CD14-positive monocyte (primary cell): Measurements from ENCODE around the gene GALT. TPM values are rescaled to one million over a fixed set of nuclear protein-coding genes. Genes with fewer than 3 reads are reported as not detected.

Experiments used
- DNase-seq, 3 donors: peaks; one replicate each; pipeline ENCODE4 v3.0.0-alpha.2; 2011 to 2022
- H2AFZ ChIP-seq: 2 replicates; pipeline ENCODE4 v1.6.0; 2012; ENCODE audit warnings: mild to moderate bottlenecking, low read depth, low read length, inconsistent platforms; ENCODE audit not compliant: insufficient read depth, poor library complexity, severe bottlenecking
- H3K27ac ChIP-seq, 2 donors: 1 replicate in 1 of 2; 2 replicates in 1 of 2; pipeline ENCODE4 v1.5.1; 2012 to 2013; ENCODE audit warnings: low read length in 2 of 2, control low read depth in 1 of 2, inconsistent platforms in 1 of 2, low read depth in 1 of 2, mild to moderate bottlenecking in 1 of 2
- H3K27me3 ChIP-seq, 2 donors: one replicate each; pipeline versions ENCODE4 v1.6.0 to v1.6.1; 2011 to 2013; ENCODE audit warnings: low read length in 2 of 2; ENCODE audit not compliant: control insufficient read depth in 2 of 2, insufficient read depth in 2 of 2
- H3K36me3 ChIP-seq, 2 donors: replicated peaks in 1 of 2; 1 replicate in 1 of 2; 2 replicates in 1 of 2; pipeline versions ENCODE4 v1.5.1 to v1.6.1; 2012 to 2013; ENCODE audit warnings: low read length in 2 of 2, control low read depth in 1 of 2, inconsistent platforms in 1 of 2, mild to moderate bottlenecking in 1 of 2; ENCODE audit not compliant: insufficient read depth in 2 of 2, control insufficient read depth in 1 of 2
- H3K4me1 ChIP-seq, 2 donors: 1 replicate in 1 of 2; 2 replicates in 1 of 2; pipeline versions ENCODE4 v1.5.1 to v1.6.1; 2012 to 2013; ENCODE audit warnings: low read length in 2 of 2, control low read depth in 1 of 2, inconsistent platforms in 1 of 2, mild to moderate bottlenecking in 1 of 2, moderate library complexity in 1 of 2; ENCODE audit not compliant: insufficient read depth in 2 of 2, control insufficient read depth in 1 of 2
- H3K4me2 ChIP-seq: replicated peaks from 2 replicates; pipeline ENCODE3; 2012; ENCODE audit warnings: low read length, moderate library complexity, mild to moderate bottlenecking; ENCODE audit not compliant: poor library complexity, severe bottlenecking; ENCODE audit errors: extremely low read depth
- H3K4me3 ChIP-seq, 3 experiments: fragments of 200-600 bp in 1 of 3; sonication (generic) in 1 of 3; replicated peaks in 1 of 3; 1 replicate in 2 of 3; 2 replicates in 1 of 3; pipeline ENCODE4 v1.5.1; 2011 to 2013; ENCODE audit warnings: low read length in 3 of 3, mild to moderate bottlenecking in 3 of 3, control low read depth in 2 of 3, low read depth in 2 of 3, inconsistent platforms in 1 of 3, moderate library complexity in 1 of 3
- H3K79me2 ChIP-seq: 2 replicates; pipeline ENCODE4 v1.6.0; 2012; ENCODE audit warnings: mild to moderate bottlenecking, control low read depth, inconsistent platforms, low read length, moderate library complexity; ENCODE audit not compliant: insufficient read depth
- H3K9ac ChIP-seq: 2 replicates; pipeline ENCODE4 v1.6.0; 2017; ENCODE audit warnings: low read length, mild to moderate bottlenecking; ENCODE audit not compliant: insufficient read depth, poor library complexity, severe bottlenecking
- H3K9me3 ChIP-seq, 2 donors: replicated peaks in 1 of 2; 1 replicate in 1 of 2; 2 replicates in 1 of 2; pipeline versions ENCODE4 v1.5.1 to v1.6.1; 2012 to 2013; ENCODE audit warnings: low read length in 2 of 2, control low read depth in 1 of 2; ENCODE audit not compliant: control insufficient read depth in 1 of 2, insufficient read depth in 1 of 2
- H4K20me1 ChIP-seq: 2 replicates; pipeline ENCODE4 v1.6.0; 2012; ENCODE audit warnings: mild to moderate bottlenecking, low read length, control low read depth, moderate library complexity; ENCODE audit not compliant: insufficient read depth
- H3K27ac Mint-ChIP-seq, 7 donors: one replicate each; pipeline ENCODE4 v1.8.0; 2020; ENCODE audit warnings: mild to moderate bottlenecking in 7 of 7, mixed read lengths in 7 of 7, moderate library complexity in 6 of 7, inconsistent platforms in 2 of 7
- H3K27me3 Mint-ChIP-seq, 3 donors: one replicate each; pipeline ENCODE4 v1.8.0; 2021 to 2022; ENCODE audit warnings: low read depth in 3 of 3, mild to moderate bottlenecking in 3 of 3, mixed read lengths in 3 of 3, moderate library complexity in 3 of 3, inconsistent platforms in 1 of 3
- H3K36me3 Mint-ChIP-seq, 2 donors: one replicate each; pipeline ENCODE4 v1.8.0; 2020; ENCODE audit warnings: mixed read lengths in 2 of 2, inconsistent platforms in 1 of 2, mild to moderate bottlenecking in 1 of 2
- H3K4me1 Mint-ChIP-seq: one replicate; pipeline ENCODE4 v1.8.0; 2020; ENCODE audit warnings: mild to moderate bottlenecking, mixed read lengths
- H3K4me3 Mint-ChIP-seq, 2 donors: one replicate each; pipeline ENCODE4 v1.8.0; 2020; ENCODE audit warnings: mild to moderate bottlenecking in 2 of 2, mixed read lengths in 2 of 2, moderate library complexity in 1 of 2
- H3K9me3 Mint-ChIP-seq, 7 donors: one replicate each; pipeline ENCODE4 v1.8.0; 2020 to 2022; ENCODE audit warnings: mixed read lengths in 7 of 7, mild to moderate bottlenecking in 6 of 7, moderate library complexity in 6 of 7, inconsistent platforms in 2 of 7
- WGBS: methylation state at CpG from one replicate; pipeline ENCODE4 v1.1.5; 2013; ENCODE audit warnings: missing lambda C conversion rate; ENCODE audit not compliant: insufficient coverage; 5-methylcytosine and 5-hydroxymethylcytosine counted together
- intact Hi-C, 2 donors: fragments of 100-400 bp; cut with micrococcal nuclease; formaldehyde crosslinking; loops; one replicate each; pipeline versions ENCODE4 v1.15.0 to v1.15.1; 2023
- polyA plus RNA-seq, 3 donors: library from polyadenylated mRNA; depleted of rRNA in 1 of 3; unstranded in 2 of 3; stranded (reverse) in 1 of 3; fragments of 300-500 nt in 2 of 3; fragments of >200 nt in 1 of 3; fragmentation: Illumina TruSeq in 2 of 3; gene quantifications; 1 replicate in 2 of 3; 2 replicates in 1 of 3; pipeline ENCODE4 v1.2.3, GENCODE V29; 2012 to 2021
- TF ChIP-seq, protein P1 (sequence below): fragments of 200-600 bp; IDR thresholded peaks from one replicate; pipeline ENCODE4 v1.8.0; 2022; ENCODE audit warnings: antibody characterized with exemption, mild to moderate bottlenecking

The GALT gene
- polyA plus RNA-seq, 3 donors = 25.6 to 103 (median 26.9) TPM

DNA sequence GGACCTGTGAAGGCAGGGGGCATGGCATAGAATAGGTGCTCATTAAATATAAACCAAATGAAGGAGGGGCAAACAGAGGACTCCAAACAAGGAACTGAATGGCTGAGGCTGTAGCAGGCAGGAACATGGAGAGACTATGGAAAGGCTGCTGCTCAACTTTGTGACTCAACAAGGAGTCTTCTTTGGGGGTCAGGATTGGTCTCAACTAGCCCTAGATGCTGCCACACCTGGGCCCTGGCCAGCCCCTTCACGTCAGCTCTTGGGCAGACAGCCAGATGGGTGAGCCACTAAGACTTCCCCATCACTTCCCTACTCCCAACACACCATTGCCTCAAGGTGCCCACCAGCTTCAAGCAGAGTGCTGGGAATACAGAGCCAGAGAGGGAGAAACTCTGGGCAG, 45.6 kb upstream of the GALT start:
- no peak overlapping the region for H3K4me2 ChIP-seq
- 0% methylated on average over 1 of the region's 1 CpG for WGBS
- peaks cover under 1 to 4% of the 10 kb centered on the region in 2 donors for H3K27me3 ChIP-seq
- Mint-ChIP-seq H3K4me3 (no peak overlapping the region), H3K9me3 (peaks cover 0 to 3% (median 0%) of the 10 kb centered on the region in 7 donors), H3K4me1 (no peaks in the 10 kb centered on the region), H3K36me3 (no peaks in the 10 kb centered on the region), H3K27ac (no peak overlapping the region), H3K27me3 (peaks cover 16 to 26% (median 19%) of the 10 kb centered on the region in 3 donors)
- no peak overlapping the region for H3K27ac ChIP-seq
- no peak overlapping the region for H2AFZ ChIP-seq
- no peaks in the 10 kb centered on the region for H3K4me1 ChIP-seq
- H3K9ac ChIP-seq = no peak overlapping the region
- H3K36me3 ChIP-seq = no peaks in the 10 kb centered on the region
- no peaks in the 10 kb centered on the region for H3K9me3 ChIP-seq
- H3K79me2 ChIP-seq = no peaks in the 10 kb centered on the region
- no peak for DNase-seq
- no peak overlapping the region for H3K4me3 ChIP-seq
- H4K20me1 ChIP-seq = no peaks in the 10 kb centered on the region
- intact Hi-C loops = loop anchor here (5.0 kb wide), 2 partner anchors 36 to 164 kb away; partner anchors contain the start of gene SIGMAR1 (in 1 of the 2)
- TF ChIP-seq, protein P1, sequence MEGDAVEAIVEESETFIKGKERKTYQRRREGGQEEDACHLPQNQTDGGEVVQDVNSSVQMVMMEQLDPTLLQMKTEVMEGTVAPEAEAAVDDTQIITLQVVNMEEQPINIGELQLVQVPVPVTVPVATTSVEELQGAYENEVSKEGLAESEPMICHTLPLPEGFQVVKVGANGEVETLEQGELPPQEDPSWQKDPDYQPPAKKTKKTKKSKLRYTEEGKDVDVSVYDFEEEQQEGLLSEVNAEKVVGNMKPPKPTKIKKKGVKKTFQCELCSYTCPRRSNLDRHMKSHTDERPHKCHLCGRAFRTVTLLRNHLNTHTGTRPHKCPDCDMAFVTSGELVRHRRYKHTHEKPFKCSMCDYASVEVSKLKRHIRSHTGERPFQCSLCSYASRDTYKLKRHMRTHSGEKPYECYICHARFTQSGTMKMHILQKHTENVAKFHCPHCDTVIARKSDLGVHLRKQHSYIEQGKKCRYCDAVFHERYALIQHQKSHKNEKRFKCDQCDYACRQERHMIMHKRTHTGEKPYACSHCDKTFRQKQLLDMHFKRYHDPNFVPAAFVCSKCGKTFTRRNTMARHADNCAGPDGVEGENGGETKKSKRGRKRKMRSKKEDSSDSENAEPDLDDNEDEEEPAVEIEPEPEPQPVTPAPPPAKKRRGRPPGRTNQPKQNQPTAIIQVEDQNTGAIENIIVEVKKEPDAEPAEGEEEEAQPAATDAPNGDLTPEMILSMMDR = no peak

DNA sequence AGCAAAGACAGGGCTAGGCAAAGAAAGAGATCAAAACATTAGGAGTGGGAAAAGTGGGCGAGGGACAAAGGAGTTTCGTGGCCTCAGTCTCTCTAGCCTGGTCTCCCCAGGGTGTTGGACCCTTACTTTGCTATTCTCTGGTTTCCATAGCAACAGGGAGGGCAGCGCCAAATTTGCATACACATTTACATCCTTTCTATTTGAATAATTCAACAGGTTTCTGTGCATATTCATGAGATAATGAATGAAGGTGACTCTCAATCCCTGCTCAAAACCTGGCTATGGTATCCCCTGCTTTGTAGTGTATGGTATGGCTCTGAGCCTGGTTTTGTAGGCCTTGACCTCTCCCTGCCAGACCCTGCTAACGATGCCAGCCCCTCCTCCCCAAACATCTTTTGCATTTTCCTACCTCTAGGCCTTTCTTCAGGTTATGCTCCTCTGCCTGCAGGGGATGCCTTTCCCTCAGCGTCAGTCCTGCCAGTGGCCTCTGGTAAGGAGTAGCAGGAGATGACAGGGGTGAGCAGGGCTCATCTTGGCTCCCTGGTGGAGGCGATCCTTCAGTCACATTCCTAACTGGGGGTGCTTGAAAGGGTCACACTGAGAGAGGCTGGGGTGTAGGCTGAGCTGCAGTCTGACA, 44.4 kb upstream of the GALT start:
- no peak overlapping the region for H3K27ac ChIP-seq
- no peaks in the 10 kb centered on the region for H3K9me3 ChIP-seq
- no peak overlapping the region for H3K9ac ChIP-seq
- peaks cover 2 to 3% of the 10 kb centered on the region in 2 donors for H3K27me3 ChIP-seq
- H3K4me3 ChIP-seq = no peak overlapping the region
- no peak overlapping the region for H3K4me2 ChIP-seq
- intact Hi-C loops = loop anchor here (5.0 kb wide), 2 partner anchors 35 to 165 kb away; partner anchors contain the start of gene SIGMAR1 (in 1 of the 2)
- H3K36me3 Mint-ChIP-seq = no peaks in the 10 kb centered on the region
- no peak overlapping the region for H2AFZ ChIP-seq
- H3K27ac Mint-ChIP-seq = no peak overlapping the region
- 92% methylated on average over 2 of the region's 6 CpGs for WGBS
- H3K79me2 ChIP-seq = no peaks in the 10 kb centered on the region
- DNase-seq = no peak
- no peaks in the 10 kb centered on the region for H3K4me1 ChIP-seq
- H3K9me3 Mint-ChIP-seq = peaks cover 0 to 2% (median 0%) of the 10 kb centered on the region in 7 donors
- no peaks in the 10 kb centered on the region for H3K36me3 ChIP-seq
- H3K4me1 Mint-ChIP-seq = no peaks in the 10 kb centered on the region
- no peak overlapping the region for H3K4me3 Mint-ChIP-seq
- TF ChIP-seq, protein P1 = no peak
- H3K27me3 Mint-ChIP-seq = peaks cover 10 to 18% (median 15%) of the 10 kb centered on the region in 3 donors
- H4K20me1 ChIP-seq = no peaks in the 10 kb centered on the region
